Gastroesophageal sphincter (tissue), 4 donors: ENCODE measurements around the gene CDKN2B. TPM values are rescaled to one million over a fixed set of nuclear protein-coding genes. Genes with fewer than 3 reads are reported as not detected.
A peak's percentile ranks its signal among the peaks of the same experiment; 100 is the strongest.
"Not testable (repeated sequence)": the region's sequence is repeated elsewhere in the genome, so short reads cannot be mapped to it uniquely, and the experiment has no call there.

Experiments used
- ATAC-seq: fragments of 150-250 bp; one replicate; pipeline ENCODE4 v1.9.1; 2016; ENCODE audit warnings: mild to moderate bottlenecking, moderate library complexity
- H3K27ac ChIP-seq, 4 donors: fragments of 200-600 bp; sonication (generic) in 3 of 4; 1 replicate in 3 of 4; 2 replicates in 1 of 4; pipeline ENCODE4 v1.5.1; 2016 to 2019
- H3K27me3 ChIP-seq: fragments of 200-600 bp; sonication (generic); one replicate; pipeline ENCODE4 v1.5.1; 2019
- H3K36me3 ChIP-seq, 2 donors: fragments of 200-600 bp; sonication (generic); one replicate each; pipeline ENCODE4 v1.5.1; 2019; ENCODE audit warnings: control low read depth in 1 of 2
- H3K4me1 ChIP-seq, 3 donors: fragments of 200-600 bp; sonication (generic); 1 replicate in 2 of 3; 2 replicates in 1 of 3; pipeline ENCODE4 v1.5.1; 2016 to 2019; ENCODE audit warnings: control low read depth in 2 of 3
- H3K4me3 ChIP-seq, 2 donors: fragments of 200-600 bp; sonication (generic); one replicate each; pipeline ENCODE4 v1.5.1; 2019; ENCODE audit warnings: mild to moderate bottlenecking in 1 of 2, moderate library complexity in 1 of 2
- H3K9me3 ChIP-seq, 3 donors: fragments of 200-600 bp; sonication (generic); one replicate each; pipeline ENCODE4 v1.5.1; 2017 to 2019; ENCODE audit warnings: control low read depth in 2 of 3
- EP300 ChIP-seq: sonication (generic); formaldehyde crosslinking; IDR thresholded peaks from one replicate; pipeline ENCODE4 v1.6.1; 2017; ENCODE audit warnings: antibody characterized with exemption, mild to moderate bottlenecking
- POLR2A ChIP-seq, 2 donors: fragments of 450-650 bp; IDR thresholded peaks; one replicate each; pipeline ENCODE4 v1.6.1; 2017; ENCODE audit warnings: antibody characterized with exemption in 2 of 2, mild to moderate bottlenecking in 2 of 2, moderate library complexity in 1 of 2
- POLR2AphosphoS5 ChIP-seq: sonication (generic); formaldehyde crosslinking; IDR thresholded peaks from one replicate; pipeline ENCODE4 v1.6.1; 2017; ENCODE audit warnings: antibody characterized with exemption
- WGBS, 2 donors: methylation state at CpG; one replicate each; pipeline ENCODE4 v1.1.5; 2018; ENCODE audit warnings: low coverage in 1 of 2; 5-methylcytosine and 5-hydroxymethylcytosine counted together
- total RNA-seq, 4 donors: library from RNA; depleted of rRNA; stranded (reverse); fragments of >200 nt; gene quantifications; one replicate each; pipeline ENCODE4 v1.1.0, GENCODE V29; 2016
- TF ChIP-seq, protein P1 (sequence below), 4 experiments: fragments of 200-600 bp in 2 of 4; fragments of 450-650 bp in 2 of 4; sonication (generic) in 1 of 4; IDR thresholded peaks; one replicate each; pipeline ENCODE4 v1.5.1; 2017 to 2019; ENCODE audit warnings: antibody characterized with exemption in 4 of 4, mild to moderate bottlenecking in 2 of 4, moderate library complexity in 2 of 4

CDKN2B gene
- total RNA-seq: 10 to 100 TPM in 1 of 4 donors, 1 to 10 TPM in 3; 6.2 to 21.6 (median 9.3) TPM

DNA sequence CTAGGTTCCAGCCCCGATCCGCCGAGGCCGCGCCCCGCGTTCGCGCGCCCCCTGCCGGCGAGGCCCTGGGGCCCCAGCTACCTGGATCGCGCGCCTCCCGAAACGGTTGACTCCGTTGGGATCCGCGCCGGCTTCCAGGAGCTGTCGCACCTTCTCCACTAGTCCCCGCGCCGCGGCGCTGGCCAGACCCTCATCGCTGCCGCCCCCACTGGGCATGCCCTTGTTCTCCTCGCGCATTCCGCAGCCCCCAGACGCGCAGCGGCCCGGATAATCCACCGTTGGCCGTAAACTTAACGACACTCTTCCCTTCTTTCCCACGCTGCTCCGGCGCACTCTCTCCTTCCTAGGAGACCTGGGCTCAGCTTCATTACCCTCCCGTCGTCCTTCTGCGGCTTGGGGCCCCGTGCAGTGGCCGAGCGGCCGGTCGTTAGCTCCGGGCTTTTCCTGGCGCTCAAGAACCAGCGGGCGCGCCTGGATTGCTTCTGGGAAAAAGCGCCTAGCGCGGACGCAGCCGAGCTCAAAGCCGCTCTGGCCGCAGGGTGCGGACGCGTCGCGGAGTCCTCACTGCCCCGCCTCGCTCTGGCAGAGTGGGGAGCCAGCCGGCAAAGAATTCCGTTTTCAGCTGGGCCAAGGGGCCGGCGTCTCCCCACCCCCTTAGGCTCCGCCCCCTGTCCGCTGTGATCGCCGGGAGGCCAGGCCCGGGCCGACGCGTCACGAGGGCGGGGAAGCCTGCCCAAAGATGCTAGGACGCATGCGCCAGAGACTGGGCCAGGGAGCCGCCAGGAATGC is at the start of gene CDKN2B:
CDKN2B (minus strand) TSS at position 589 of the 789 bp plus-strand sequence; CDS start at position 237, 352 bp downstream.
- Histone ChIP-seq H3K27me3 (peaks cover 35% of the 10 kb centered on the region), H3K27ac (peak within 1 kb of the TSS; percentile 68 to 96 (median 91)), H3K36me3 (peaks cover 0 to 10% of the 10 kb centered on the region in 2 donors), H3K4me1 (peaks cover 3 to 17% (median 3%) of the 10 kb centered on the region in 3 donors), H3K4me3 (peak within 1 kb of the TSS; percentile 73 to 74), H3K9me3 (no peaks in the 10 kb centered on the region)
- peak; percentile 98 for ATAC-seq
- TF ChIP-seq POLR2A (IDR thresholded peaks at IDR 0.05) (peak; percentile 64 to 66), POLR2AphosphoS5 (peak; percentile 71), EP300 (no peak)
- TF ChIP-seq, protein P1, sequence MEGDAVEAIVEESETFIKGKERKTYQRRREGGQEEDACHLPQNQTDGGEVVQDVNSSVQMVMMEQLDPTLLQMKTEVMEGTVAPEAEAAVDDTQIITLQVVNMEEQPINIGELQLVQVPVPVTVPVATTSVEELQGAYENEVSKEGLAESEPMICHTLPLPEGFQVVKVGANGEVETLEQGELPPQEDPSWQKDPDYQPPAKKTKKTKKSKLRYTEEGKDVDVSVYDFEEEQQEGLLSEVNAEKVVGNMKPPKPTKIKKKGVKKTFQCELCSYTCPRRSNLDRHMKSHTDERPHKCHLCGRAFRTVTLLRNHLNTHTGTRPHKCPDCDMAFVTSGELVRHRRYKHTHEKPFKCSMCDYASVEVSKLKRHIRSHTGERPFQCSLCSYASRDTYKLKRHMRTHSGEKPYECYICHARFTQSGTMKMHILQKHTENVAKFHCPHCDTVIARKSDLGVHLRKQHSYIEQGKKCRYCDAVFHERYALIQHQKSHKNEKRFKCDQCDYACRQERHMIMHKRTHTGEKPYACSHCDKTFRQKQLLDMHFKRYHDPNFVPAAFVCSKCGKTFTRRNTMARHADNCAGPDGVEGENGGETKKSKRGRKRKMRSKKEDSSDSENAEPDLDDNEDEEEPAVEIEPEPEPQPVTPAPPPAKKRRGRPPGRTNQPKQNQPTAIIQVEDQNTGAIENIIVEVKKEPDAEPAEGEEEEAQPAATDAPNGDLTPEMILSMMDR (IDR thresholded peaks at IDR 0.05): peak; percentile 74 to 95 (median 88)
- 1% methylated on average over 14 of the region's 86 CpGs; no CpG with 5 or more reads in 1 of the 2 donors for WGBS, 2 donors

GRCh38 chr9:22057972-22058371 is 48.9 kb upstream of the CDKN2B start:
- not testable (repeated sequence) for H3K4me1 ChIP-seq, H3K27me3 ChIP-seq, ATAC-seq, H3K9me3 ChIP-seq, H3K4me3 ChIP-seq, H3K27ac ChIP-seq, H3K36me3 ChIP-seq
- WGBS, 2 donors: 86 to 95% methylated on average over 6 of the region's 6 CpGs

DNA sequence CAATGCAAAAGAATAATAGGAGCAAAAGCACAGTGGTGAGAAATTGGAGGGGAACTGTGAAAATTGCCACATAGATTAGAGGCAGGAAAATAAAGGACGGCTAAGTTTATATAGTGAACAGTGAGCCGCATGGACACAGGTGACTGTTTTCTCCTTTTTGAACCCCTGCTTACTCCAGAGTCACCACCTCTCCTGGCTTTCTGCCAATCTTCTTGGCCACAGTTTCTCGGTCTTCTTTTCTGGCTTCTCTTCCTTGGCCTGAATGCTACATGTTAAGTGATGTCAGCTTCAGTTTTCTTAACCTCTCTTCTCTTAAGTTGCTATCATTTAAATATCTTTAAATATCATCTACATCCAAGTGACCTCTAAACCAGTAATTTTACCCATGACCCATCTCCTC is 47.3 kb upstream of the CDKN2B start:
- TF ChIP-seq, protein P1 (IDR thresholded peaks at IDR 0.05): no peak
- no peak for TF ChIP-seq POLR2AphosphoS5
- no peak for TF ChIP-seq EP300
- no peak for TF ChIP-seq POLR2A (IDR thresholded peaks at IDR 0.05)
- Histone ChIP-seq H3K4me3 (no peak overlapping the region), H3K27me3 (no peaks in the 10 kb centered on the region), H3K36me3 (no peaks in the 10 kb centered on the region), H3K9me3 (no peaks in the 10 kb centered on the region), H3K4me1 (no peaks in the 10 kb centered on the region), H3K27ac (no peak overlapping the region)
- 60 to 61% methylated on average over 3 of the region's 3 CpGs for WGBS, 2 donors
- no peak for ATAC-seq

GRCh38 chr9:22055090-22055489 is 46.0 kb upstream of the CDKN2B start:
- TF ChIP-seq, protein P1 (IDR thresholded peaks at IDR 0.05): no peak
- Histone ChIP-seq H3K36me3 (no peaks in the 10 kb centered on the region), H3K4me3 (no peak overlapping the region), H3K4me1 (no peaks in the 10 kb centered on the region), H3K27ac (no peak overlapping the region), H3K27me3 (no peaks in the 10 kb centered on the region), H3K9me3 (no peaks in the 10 kb centered on the region)
- ATAC-seq: no peak

- Histone ChIP-seq H3K4me3 (no peak overlapping the region), H3K36me3 (no peaks in the 10 kb centered on the region), H3K9me3 (no peaks in the 10 kb centered on the region), H3K27ac (no peak overlapping the region), H3K4me1 (no peaks in the 10 kb centered on the region), H3K27me3 (no peaks in the 10 kb centered on the region)
- TF ChIP-seq, protein P1 (IDR thresholded peaks at IDR 0.05): no peak
- TF ChIP-seq POLR2AphosphoS5 (no peak), POLR2A (IDR thresholded peaks at IDR 0.05) (no peak), EP300 (no peak)
- ATAC-seq: no peak
- WGBS, 2 donors: 91 to 97% methylated on average over 2 of the region's 2 CpGs
Measured at GRCh38 chr9:22054529-22054928, 45.4 kb upstream of the CDKN2B start.
